Chondrocyte (in vitro differentiated cells): ENCODE results near the gene AFAP1. TPM values are rescaled to one million over a fixed set of nuclear protein-coding genes. Genes with fewer than 3 reads are reported as not detected.

Experiments used
- DNase-seq: peaks from one replicate; pipeline ENCODE4 v3.0.0; 2021; ENCODE audit warnings: mixed read lengths, low spot score
- H3K27ac Mint-ChIP-seq: one replicate; pipeline ENCODE4 v1.8.0; 2021; ENCODE audit warnings: mild to moderate bottlenecking, moderate library complexity, mixed read lengths; ENCODE audit not compliant: unreplicated experiment
- H3K27me3 Mint-ChIP-seq: 2 replicates; pipeline ENCODE4 v1.8.0; 2021; ENCODE audit warnings: low read depth, mixed read lengths
- H3K36me3 Mint-ChIP-seq: 2 replicates; pipeline ENCODE4 v1.8.0; 2021; ENCODE audit warnings: low read depth, mixed read lengths
- H3K4me1 Mint-ChIP-seq: 2 replicates; pipeline ENCODE4 v1.8.0; 2021; ENCODE audit warnings: low read depth, mild to moderate bottlenecking, mixed read lengths
- H3K4me3 Mint-ChIP-seq: one replicate; pipeline ENCODE4 v1.8.0; 2021; ENCODE audit warnings: mild to moderate bottlenecking, moderate library complexity, mixed read lengths; ENCODE audit not compliant: unreplicated experiment
- H3K9me3 Mint-ChIP-seq: 2 replicates; pipeline ENCODE4 v1.8.0; 2021; ENCODE audit warnings: low read depth, mixed read lengths
- CTCF ChIP-seq: fragments of 200-600 bp; sonication (generic); IDR thresholded peaks from 2 replicates; pipeline ENCODE4 v1.5.0; 2021; ENCODE audit warnings: antibody characterized with exemption, mild to moderate bottlenecking, moderate library complexity
- total RNA-seq: library from RNA; stranded (reverse); gene quantifications from 3 replicates; pipeline ENCODE4 v1.2.1, GENCODE V29; 2021

AFAP1 gene
- total RNA-seq, 1 donor from 2014 or later: 118 TPM

- no peak overlapping the region for H3K4me3 Mint-ChIP-seq
- H3K4me1 Mint-ChIP-seq: peaks cover 29% of the 10 kb centered on the region
- peaks cover 6% of the 10 kb centered on the region for H3K9me3 Mint-ChIP-seq
- H3K27me3 Mint-ChIP-seq: no peaks in the 10 kb centered on the region
- H3K27ac Mint-ChIP-seq: no peak overlapping the region
- H3K36me3 Mint-ChIP-seq: peaks cover 2% of the 10 kb centered on the region
- no peak for TF ChIP-seq CTCF
- no peak for DNase-seq
Measured at GRCh38 chr4:7985072-7985471, 45.4 kb upstream of the AFAP1 start.

- no peak for DNase-seq
- no peak overlapping the region for H3K27ac Mint-ChIP-seq
- H3K36me3 Mint-ChIP-seq: no peaks in the 10 kb centered on the region
- peaks cover under 1% of the 10 kb centered on the region for H3K9me3 Mint-ChIP-seq
- H3K4me1 Mint-ChIP-seq: peaks cover 36% of the 10 kb centered on the region
- H3K4me3 Mint-ChIP-seq: no peak overlapping the region
- no peak for TF ChIP-seq CTCF
- H3K27me3 Mint-ChIP-seq: no peaks in the 10 kb centered on the region
Measured at GRCh38 chr4:7984286-7984925, 44.7 kb upstream of the AFAP1 start.

GRCh38 chr4:7983296-7983695 is 43.6 kb upstream of the AFAP1 start:
- H3K27me3 Mint-ChIP-seq: no peaks in the 10 kb centered on the region
- no peak overlapping the region for H3K27ac Mint-ChIP-seq

GRCh38 chr4:7981738-7982394 is 42.2 kb upstream of the AFAP1 start:
- no peak overlapping the region for H3K4me3 Mint-ChIP-seq
- no peak overlapping the region for H3K27ac Mint-ChIP-seq
- peaks cover 37% of the 10 kb centered on the region for H3K4me1 Mint-ChIP-seq
- no peaks in the 10 kb centered on the region for H3K9me3 Mint-ChIP-seq
- no peak for TF ChIP-seq CTCF
- no peaks in the 10 kb centered on the region for H3K27me3 Mint-ChIP-seq
- H3K36me3 Mint-ChIP-seq: no peaks in the 10 kb centered on the region
- DNase-seq: no peak

More at GRCh38 chr4:7983296-7983695, 43.6 kb upstream of the AFAP1 start:
- no peak for TF ChIP-seq CTCF
- peaks cover 42% of the 10 kb centered on the region for H3K4me1 Mint-ChIP-seq
- H3K4me3 Mint-ChIP-seq: no peak overlapping the region
- no peaks in the 10 kb centered on the region for H3K36me3 Mint-ChIP-seq
- no peaks in the 10 kb centered on the region for H3K9me3 Mint-ChIP-seq
- no peak for DNase-seq

GRCh38 chr4:7980036-7980435 is 40.4 kb upstream of the AFAP1 start:
- no peak overlapping the region for H3K4me3 Mint-ChIP-seq
- peaks cover 26% of the 10 kb centered on the region for H3K4me1 Mint-ChIP-seq
- no peak for DNase-seq
- no peaks in the 10 kb centered on the region for H3K36me3 Mint-ChIP-seq
- no peak for TF ChIP-seq CTCF
- no peak overlapping the region for H3K27ac Mint-ChIP-seq
- H3K27me3 Mint-ChIP-seq: no peaks in the 10 kb centered on the region
- no peaks in the 10 kb centered on the region for H3K9me3 Mint-ChIP-seq
